ENCODE measurements around the gene OR4K17. TPM values are rescaled to one million over a fixed set of nuclear protein-coding genes. Genes with fewer than 3 reads are reported as not detected.

OR4K17 gene
- not detected in 2 replicates for total RNA-seq (2013; cell fraction: nucleolus; rRNA removed)
- total RNA-seq (2014; rRNA removed) (not detected in 2 replicates), total RNA-seq (2014; rRNA removed; fragmentation: Illumina TruSeq; extraction: Trizol) (not detected in 2 replicates), total RNA-seq (2021) (not detected in 2 replicates), polyA plus RNA-seq (2011; rRNA removed) (not detected in 2 replicates), polyA plus RNA-seq (2014; fragmentation: Illumina TruSeq; extraction: Trizol) (not detected in 2 replicates), polyA plus RNA-seq (2014; fragmentation: Nextera tagmentation; extraction: Ambion mirVana) (not detected), polyA plus RNA-seq (2014; rRNA removed) (not detected in 2 replicates), polyA plus RNA-seq (2016; fragmentation: Nextera tagmentation; extraction: Ambion mirVana) (not detected), polyA minus RNA-seq (2011; rRNA and poly(A)+ RNA removed) (not detected in 2 replicates), Bru-seq, nascent RNA (not detected), BruChase-seq, experiment 1, labeled RNA remaining after a 6-hour chase (not detected), BruChase-seq, experiment 2, labeled RNA remaining after a 2-hour chase (not detected)
- polyA plus RNA-seq (2011; ENCODE audit: low read depth) = not detected
- not detected in 2 replicates for polyA plus RNA-seq (2011; cell fraction: cytosol; rRNA removed)
- not detected in 2 replicates for polyA plus RNA-seq (2011; cell fraction: nucleus; rRNA removed)
- not detected in 2 replicates for polyA plus RNA-seq (2012)
- polyA minus RNA-seq (2011; cell fraction: cytosol; rRNA and poly(A)+ RNA removed) = not detected in 2 replicates
- polyA minus RNA-seq (2011; cell fraction: nucleus; rRNA and poly(A)+ RNA removed) = not detected in 2 replicates
- long read RNA-seq, experiment 1 = 0 reads
- long read RNA-seq, experiment 2 = 0 reads

- POLR2A ChIA-PET = no interaction called here
- CTCF ChIA-PET = no interaction called here
- RAD21 ChIA-PET (ENCODE audit: unreplicated experiment) = no interaction called here
- no peak for ATAC-seq
- 16% methylated on average over 3 of the region's 3 CpGs for WGBS (ENCODE audit: insufficient coverage, insufficient replicate concordance, low lambda C conversion rate, missing lambda C conversion rate)
- Histone ChIP-seq H3K27me3 (replicated peaks in 1 of 2; ENCODE audit: control insufficient read depth in 2 of 2, insufficient read depth in 2 of 2, low read length in 1 of 2) (no peaks in the 10 kb centered on the region), H2AFZ (ENCODE audit: control insufficient read depth, low read depth, low read length) (no peak within 1 kb of the TSS), H3K4me2 (ENCODE audit: control insufficient read depth, insufficient read depth) (no peak within 1 kb of the TSS), H3K4me1 (ENCODE audit: control insufficient read depth, insufficient read depth, low read length) (no peaks in the 10 kb centered on the region), H3K9ac (ENCODE audit: control insufficient read depth, insufficient read depth, low read length) (no peak within 1 kb of the TSS), H3K27ac (ENCODE audit: control insufficient read depth, insufficient read depth) (no peak within 1 kb of the TSS), H3K79me2 (ENCODE audit: control insufficient read depth, insufficient read depth, low read length) (no peaks in the 10 kb centered on the region), H3K36me3 (ENCODE audit: control insufficient read depth in 2 of 2, insufficient read depth in 2 of 2, low read length in 1 of 2) (no peaks in the 10 kb centered on the region), H3K4me3 (no peak within 1 kb of the TSS), H4K20me1 (ENCODE audit: control insufficient read depth, insufficient read depth) (no peaks in the 10 kb centered on the region), H3K9me3 (replicated peaks; ENCODE audit: control insufficient read depth, insufficient read depth, low read length) (no peaks in the 10 kb centered on the region)
- DNase-seq (ENCODE audit: low read depth, low spot score) = no peak
- no TSS peak for BruUV-seq (replicated peaks)
- no peak for FAIRE-seq
- TF ChIP-seq SRF (IDR thresholded peaks at IDR 0.05; ENCODE audit: low read depth in 2 of 2, low read length in 2 of 2) (no peak), STAT3 (IDR thresholded peaks at IDR 0.05; ENCODE audit: low read depth, low read length) (no peak), POLR2A (IDR thresholded peaks at IDR 0.05; ENCODE audit: low read depth, low read length) (no peak), PBX3 (IDR thresholded peaks at IDR 0.05; ENCODE audit: insufficient replicate concordance, low read depth, low read length) (no peak), FOS (IDR thresholded peaks at IDR 0.05; ENCODE audit: borderline replicate concordance, extremely low read depth, insufficient read length) (no peak), RFX5 (IDR thresholded peaks at IDR 0.05; ENCODE audit: low read depth, low read length) (no peak), NBN (IDR thresholded peaks at IDR 0.05) (no peak), NFYA (IDR thresholded peaks at IDR 0.05; ENCODE audit: borderline replicate concordance, low read depth, low read length) (no peak)
- in situ Hi-C loops (cut with MboI) (no loop called here), intact Hi-C loops (cut with micrococcal nuclease; ENCODE audit: unreplicated experiment) (no loop called here)
- SMC1A ChIA-PET (ENCODE audit: uncharacterized antibody, unreplicated experiment) = no interaction called here
Observed at GRCh38 chr14:20110438-20110837, at the start of gene OR4K17. OR4K17 (plus strand) TSS chr14:20110739; CDS start chr14:20117500, 6,761 bp downstream.
